HL-60 (cell line): ENCODE measurements around the gene ZNF501.

Experiments used
- CTCF ChIP-seq: IDR thresholded peaks from one replicate; pipeline ENCODE4 v1.5.1; 2011; ENCODE audit warnings: low read length, control low read depth, inconsistent platforms; ENCODE audit not compliant: insufficient read depth
- GABPA ChIP-seq: IDR thresholded peaks from 2 replicates; pipeline ENCODE4 v1.6.1; 2012; ENCODE audit warnings: low read depth

GRCh38 chr3:44721231-44722102 lies 8.0 kb upstream of the ZNF501 start:
- TF ChIP-seq CTCF, result no peak
- TF ChIP-seq GABPA, result no peak
